ENCODE measurements around the gene CHURC1. TPM values are rescaled to one million over a fixed set of nuclear protein-coding genes. Genes with fewer than 3 reads are reported as not detected.

The CHURC1 gene
- total and polyA plus RNA-seq, 2 donors from 2014 or later: 41.0 to 70.4 TPM

GRCh38 chr14:64879635-64880220 lies 34.5 kb upstream of the CHURC1 start, which contains the start of gene SPTB:
Gene SPTB (minus strand): TSS chr14:64879907. CDS start chr14:64823094, 56,813 bp downstream.
- FAIRE-seq (no peak), DNase-seq (peak in 4 of 5 donors; percentile 73 to 79 (median 76))
- TF ChIP-seq CTCF (IDR thresholded peaks at IDR 0.05; ENCODE audit: borderline replicate concordance, extremely low read depth, insufficient read depth): no peak
- Histone ChIP-seq H3K27me3 (ENCODE audit: control insufficient read depth, insufficient read depth, low read length) (peaks cover 5% of the 10 kb centered on the region), H3K27ac (ENCODE audit: low read depth in 2 of 2, low read length in 2 of 2) (no peak within 1 kb of the TSS), H3K4me3 (ENCODE audit: low read length in 3 of 3) (peak within 1 kb of the TSS; percentile 43 to 67 (median 56)), H3K9ac (ENCODE audit: low read length in 3 of 3) (peak within 1 kb of the TSS in 2 of 3 donors; percentile 46 to 56), H3K9me3 (ENCODE audit: control insufficient read depth in 2 of 3, insufficient read depth in 1 of 3, low read length in 3 of 3) (no peaks in the 10 kb centered on the region), H3K36me3 (ENCODE audit: control insufficient read depth in 2 of 3, insufficient read depth in 3 of 3, low read length in 3 of 3) (no peaks in the 10 kb centered on the region), H3K4me1 (ENCODE audit: control insufficient read depth in 2 of 3, insufficient read depth in 2 of 3, low read depth in 1 of 3, low read length in 3 of 3) (peaks cover 0 to 2% (median 0%) of the 10 kb centered on the region in 3 donors)
- intact Hi-C loops (cut with DNase I): loop anchor here (10.0 kb wide), 1 partner anchor 45 kb away; no protein-coding TSS in a partner anchor

GRCh38 chr14:64880221-64881121 lies 33.8 kb upstream of the CHURC1 start:
- Histone ChIP-seq H3K9ac (ENCODE audit: low read length in 3 of 3) (peak overlapping the region in 1 of 3 donors; percentile 56), H3K4me1 (ENCODE audit: control insufficient read depth in 2 of 3, insufficient read depth in 2 of 3, low read depth in 1 of 3, low read length in 3 of 3) (peaks cover 0 to 2% (median 0%) of the 10 kb centered on the region in 3 donors), H3K4me3 (ENCODE audit: low read length in 3 of 3) (peak overlapping the region; percentile 43 to 67 (median 56)), H3K27ac (ENCODE audit: low read depth in 2 of 2, low read length in 2 of 2) (no peak overlapping the region), H3K36me3 (ENCODE audit: control insufficient read depth in 2 of 3, insufficient read depth in 3 of 3, low read length in 3 of 3) (no peaks in the 10 kb centered on the region), H3K27me3 (ENCODE audit: control insufficient read depth, insufficient read depth, low read length) (peaks cover 5% of the 10 kb centered on the region), H3K9me3 (ENCODE audit: control insufficient read depth in 2 of 3, insufficient read depth in 1 of 3, low read length in 3 of 3) (no peaks in the 10 kb centered on the region)
- DNase-seq (peak; percentile 76 to 85 (median 84)), FAIRE-seq (no peak)
- no peak for TF ChIP-seq CTCF (IDR thresholded peaks at IDR 0.05; ENCODE audit: borderline replicate concordance, extremely low read depth, insufficient read depth)
- intact Hi-C loops (cut with DNase I): loop anchor here (10.0 kb wide), 1 partner anchor 46 kb away; no protein-coding TSS in a partner anchor

- H3K4me3 ChIP-seq (ENCODE audit: low read length in 3 of 3): no peak overlapping the region
- no peaks in the 10 kb centered on the region for H3K36me3 ChIP-seq (ENCODE audit: control insufficient read depth in 2 of 3, insufficient read depth in 3 of 3, low read length in 3 of 3)
- DNase-seq (no peak), FAIRE-seq (no peak)
- no peaks in the 10 kb centered on the region for H3K4me1 ChIP-seq (ENCODE audit: control insufficient read depth in 2 of 3, insufficient read depth in 2 of 3, low read depth in 1 of 3, low read length in 3 of 3)
- no peak overlapping the region for H3K9ac ChIP-seq (ENCODE audit: low read length in 3 of 3)
- peaks cover 4% of the 10 kb centered on the region for H3K27me3 ChIP-seq (ENCODE audit: control insufficient read depth, insufficient read depth, low read length)
- intact Hi-C loops (cut with DNase I): loop anchor here (10.0 kb wide), 1 partner anchor 51 kb away; no protein-coding TSS in a partner anchor
- H3K27ac ChIP-seq (ENCODE audit: low read depth in 2 of 2, low read length in 2 of 2): no peak overlapping the region
- no peak for TF ChIP-seq CTCF (IDR thresholded peaks at IDR 0.05; ENCODE audit: borderline replicate concordance, extremely low read depth, insufficient read depth)
- no peaks in the 10 kb centered on the region for H3K9me3 ChIP-seq (ENCODE audit: control insufficient read depth in 2 of 3, insufficient read depth in 1 of 3, low read length in 3 of 3)
Measured at GRCh38 chr14:64885559-64885958, 28.7 kb upstream of the CHURC1 start.

All from kidney (tissue), 14 donors.